ENCODE results near the gene EMC6.
A peak's percentile ranks its signal among the peaks of the same experiment; 100 is the strongest.

Gene EMC6

GRCh38 chr17:3641717-3642486, 26.7 kb upstream of the EMC6 start:
- in situ Hi-C loops (cut with MboI; ENCODE audit: low pct_unique_long_range_greater_than_20kb, low sequenced_read_pairs, unreplicated experiment), result no loop called here
- no peak for DNase-seq (ENCODE audit: low spot score)
- TF ChIP-seq CTCF (IDR thresholded peaks at IDR 0.05; ENCODE audit: extremely low read depth, insufficient read depth, missing control alignments), result no peak

GRCh38 chr17:3643889-3644349, 24.7 kb upstream of the EMC6 start:
- no peak for DNase-seq (ENCODE audit: low spot score)
- no peak for TF ChIP-seq CTCF (IDR thresholded peaks at IDR 0.05; ENCODE audit: extremely low read depth, insufficient read depth, missing control alignments)
- in situ Hi-C loops (cut with MboI; ENCODE audit: low pct_unique_long_range_greater_than_20kb, low sequenced_read_pairs, unreplicated experiment), result no loop called here

- in situ Hi-C loops (cut with MboI; ENCODE audit: low pct_unique_long_range_greater_than_20kb, low sequenced_read_pairs, unreplicated experiment), result no loop called here
- TF ChIP-seq CTCF (IDR thresholded peaks at IDR 0.05; ENCODE audit: extremely low read depth, insufficient read depth, missing control alignments), result no peak
- DNase-seq (ENCODE audit: low spot score), result no peak
Observed at GRCh38 chr17:3645310-3645709, 23.3 kb upstream of the EMC6 start.

GRCh38 chr17:3647251-3647650, 21.4 kb upstream of the EMC6 start:
- no peak for TF ChIP-seq CTCF (IDR thresholded peaks at IDR 0.05; ENCODE audit: extremely low read depth, insufficient read depth, missing control alignments)
- in situ Hi-C loops (cut with MboI; ENCODE audit: low pct_unique_long_range_greater_than_20kb, low sequenced_read_pairs, unreplicated experiment), result no loop called here
- DNase-seq (ENCODE audit: low spot score), result no peak

- DNase-seq (ENCODE audit: low spot score), result peak; percentile 67
- TF ChIP-seq CTCF (IDR thresholded peaks at IDR 0.05; ENCODE audit: extremely low read depth, insufficient read depth, missing control alignments), result peak; percentile 63
- in situ Hi-C loops (cut with MboI; ENCODE audit: low pct_unique_long_range_greater_than_20kb, low sequenced_read_pairs, unreplicated experiment), result no loop called here
Observed at GRCh38 chr17:3647769-3648555, 20.6 kb upstream of the EMC6 start.

- in situ Hi-C loops (cut with MboI; ENCODE audit: low pct_unique_long_range_greater_than_20kb, low sequenced_read_pairs, unreplicated experiment), result loop anchor here (25.0 kb wide), 1 partner anchor 618 kb away; no protein-coding TSS in a partner anchor
- no peak for DNase-seq (ENCODE audit: low spot score)
- TF ChIP-seq CTCF (IDR thresholded peaks at IDR 0.05; ENCODE audit: extremely low read depth, insufficient read depth, missing control alignments), result no peak
Observed at GRCh38 chr17:3655766-3656165, 12.8 kb upstream of the EMC6 start.
